Uterine smooth muscle cell (primary cell): ENCODE measurements around the gene AMY2A. TPM values are rescaled to one million over a fixed set of nuclear protein-coding genes. Genes with fewer than 3 reads are reported as not detected.

Source experiments
- total RNA-seq: library from RNA; depleted of rRNA; stranded (reverse); fragments of >200 nt; gene quantifications from 2 replicates; pipeline ENCODE4 v1.2.3, GENCODE V29; 2014

The AMY2A gene
- total RNA-seq: not detected in 2 replicates

GRCh38 chr1:103616994-103617477 lies at the start of gene AMY2A:
AMY2A (plus strand) TSS chr1:103617427; CDS start chr1:103617441, 14 bp downstream.

GRCh38 chr1:103571289-103571688 lies 45.9 kb upstream of the AMY2A start, which contains the start of gene AMY2B:
AMY2B (plus strand) TSS chr1:103571589; CDS start chr1:103571603, 14 bp downstream.

GRCh38 chr1:103655460-103655859 lies 38.2 kb downstream of the AMY2A start, which contains the start of gene AMY1A:
AMY1A (plus strand) TSS chr1:103655760; CDS start chr1:103656331, 571 bp downstream.

Other genes with a start within 250 kb of the AMY2A start
- 4.7 and 5.2 TPM in 2 replicates for gene RNPC3, start 91.7 kb upstream of the AMY2A start, total RNA-seq
- 2.9 and 7.1 TPM in 2 replicates for gene AMY2B, start 45.8 kb upstream of the AMY2A start, total RNA-seq
- not detected in 2 replicates for gene AMY1A, start 38.3 kb downstream of the AMY2A start, total RNA-seq
- not detected in 2 replicates for gene AMY1B, start 78.8 kb downstream of the AMY2A start, total RNA-seq
- gene AMY1C, start 132.5 kb downstream of the AMY2A start, total RNA-seq: not detected in 2 replicates